ENCODE measurements around the gene OGFOD3.

Gene OGFOD3

DNA sequence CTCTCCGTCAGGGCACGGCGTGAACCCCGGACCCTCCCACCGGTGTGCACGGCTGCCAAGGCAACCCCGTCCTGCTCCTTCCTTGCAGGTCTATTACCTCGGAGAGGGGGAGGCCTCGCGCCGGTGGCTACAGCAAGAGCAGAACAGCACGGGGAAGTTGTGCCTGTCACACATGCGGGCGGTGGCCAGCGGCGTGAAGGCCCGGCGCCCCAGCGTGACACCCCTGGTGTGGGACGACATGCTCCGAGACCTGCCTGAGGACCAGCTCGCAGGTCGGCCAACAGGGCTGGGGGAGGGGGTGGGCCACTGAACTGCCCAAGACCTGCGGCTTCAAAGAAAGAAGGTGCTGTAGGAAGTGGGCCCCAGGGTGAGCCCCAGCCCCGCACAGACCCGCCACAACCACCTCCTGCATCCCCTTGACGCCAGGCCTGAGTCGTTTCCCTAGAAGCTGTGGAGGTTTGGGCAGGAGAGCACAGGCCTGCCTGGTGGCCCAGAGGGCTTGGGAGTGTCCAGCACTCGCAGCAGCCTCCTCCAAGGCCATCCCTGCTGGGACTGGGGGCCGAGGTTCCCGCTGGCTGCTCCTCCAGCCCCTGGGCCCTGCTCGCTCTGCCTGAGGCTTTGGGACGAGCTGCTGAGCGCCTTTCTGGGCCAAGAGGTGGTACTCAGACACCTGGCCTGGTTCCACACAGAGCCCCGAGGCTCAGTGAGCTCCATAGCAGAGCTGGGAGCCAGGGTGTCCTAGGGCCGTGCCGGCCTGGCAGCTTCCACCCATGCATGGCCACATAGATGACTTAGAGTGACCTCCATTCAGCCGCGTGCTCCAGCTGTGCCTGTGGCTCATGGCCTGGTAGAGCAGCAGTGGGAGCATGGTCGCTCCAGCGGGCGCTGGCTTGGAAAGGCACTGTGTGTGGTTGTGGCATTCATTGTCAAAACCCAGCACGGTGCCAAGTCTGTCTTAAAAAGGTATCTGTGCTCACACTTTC, 17.5 kb upstream of the OGFOD3 start:
- no peak for DNase-seq
- no peak for ATAC-seq (ENCODE audit: insufficient read depth, low read depth)
- Histone ChIP-seq H3K4me2 (ENCODE audit: insufficient read depth, low read length) (no peak overlapping the region), H3K4me3 (ENCODE audit: low read depth in 1 of 2, low read length in 2 of 2) (no peak overlapping the region), H3K27ac (ENCODE audit: low read length) (no peak overlapping the region), H3K9ac (ENCODE audit: low read depth, low read length) (no peak overlapping the region), H3K79me2 (ENCODE audit: insufficient read depth, low read length) (no peaks in the 10 kb centered on the region), H3K4me1 (ENCODE audit: insufficient read depth, low read length) (peaks cover 7% of the 10 kb centered on the region; the same call in 1 of the 2 replicates), H3K36me3 (ENCODE audit: insufficient read depth, low read length) (peaks cover 33% of the 10 kb centered on the region), H3K9me3 (ENCODE audit: insufficient read depth, low read length, severe bottlenecking) (no peaks in the 10 kb centered on the region), H3K27me3 (ENCODE audit: insufficient read depth, low read length, poor library complexity) (no peaks in the 10 kb centered on the region), H2AFZ (ENCODE audit: low read depth, low read length) (no peak overlapping the region), H4K20me1 (ENCODE audit: insufficient read depth, low read length) (peaks cover 7% of the 10 kb centered on the region; the same call in 1 of the 2 replicates)
- TF ChIP-seq, protein P1, sequence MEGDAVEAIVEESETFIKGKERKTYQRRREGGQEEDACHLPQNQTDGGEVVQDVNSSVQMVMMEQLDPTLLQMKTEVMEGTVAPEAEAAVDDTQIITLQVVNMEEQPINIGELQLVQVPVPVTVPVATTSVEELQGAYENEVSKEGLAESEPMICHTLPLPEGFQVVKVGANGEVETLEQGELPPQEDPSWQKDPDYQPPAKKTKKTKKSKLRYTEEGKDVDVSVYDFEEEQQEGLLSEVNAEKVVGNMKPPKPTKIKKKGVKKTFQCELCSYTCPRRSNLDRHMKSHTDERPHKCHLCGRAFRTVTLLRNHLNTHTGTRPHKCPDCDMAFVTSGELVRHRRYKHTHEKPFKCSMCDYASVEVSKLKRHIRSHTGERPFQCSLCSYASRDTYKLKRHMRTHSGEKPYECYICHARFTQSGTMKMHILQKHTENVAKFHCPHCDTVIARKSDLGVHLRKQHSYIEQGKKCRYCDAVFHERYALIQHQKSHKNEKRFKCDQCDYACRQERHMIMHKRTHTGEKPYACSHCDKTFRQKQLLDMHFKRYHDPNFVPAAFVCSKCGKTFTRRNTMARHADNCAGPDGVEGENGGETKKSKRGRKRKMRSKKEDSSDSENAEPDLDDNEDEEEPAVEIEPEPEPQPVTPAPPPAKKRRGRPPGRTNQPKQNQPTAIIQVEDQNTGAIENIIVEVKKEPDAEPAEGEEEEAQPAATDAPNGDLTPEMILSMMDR (IDR thresholded peaks at IDR 0.05; ENCODE audit: borderline replicate concordance, extremely low read depth, low read length, poor library complexity, severe bottlenecking): no peak
- no peak for TF ChIP-seq EZH2 (IDR thresholded peaks at IDR 0.05; ENCODE audit: borderline replicate concordance, low read depth, low read length, severe bottlenecking)

DNA sequence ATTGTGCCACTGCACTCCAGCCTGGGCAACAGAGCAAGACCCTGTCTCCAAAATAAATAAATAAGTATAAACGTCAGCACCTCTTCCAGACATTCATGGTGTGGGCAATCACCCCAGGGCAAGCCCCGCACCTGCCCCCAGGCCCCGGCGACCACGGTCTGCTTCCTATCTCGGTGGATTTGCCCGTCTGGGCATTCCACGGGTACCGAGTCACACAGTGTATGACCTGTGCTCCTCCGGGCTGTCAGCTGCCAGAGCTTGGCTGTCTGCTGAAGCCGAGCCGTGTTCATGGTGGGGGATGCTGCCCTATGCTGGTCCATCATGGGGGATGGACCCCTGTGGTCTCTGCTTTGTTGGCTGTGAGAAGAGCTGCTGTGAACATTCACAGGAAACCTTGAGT, 16.7 kb upstream of the OGFOD3 start:
- Histone ChIP-seq H3K27ac (ENCODE audit: low read length) (no peak overlapping the region), H3K9me3 (ENCODE audit: insufficient read depth, low read length, severe bottlenecking) (no peaks in the 10 kb centered on the region), H3K79me2 (ENCODE audit: insufficient read depth, low read length) (no peaks in the 10 kb centered on the region), H2AFZ (ENCODE audit: low read depth, low read length) (no peak overlapping the region), H3K36me3 (ENCODE audit: insufficient read depth, low read length) (peaks cover 33% of the 10 kb centered on the region), H3K4me2 (ENCODE audit: insufficient read depth, low read length) (no peak overlapping the region), H4K20me1 (ENCODE audit: insufficient read depth, low read length) (peaks cover 4% of the 10 kb centered on the region; the same call in 1 of the 2 replicates), H3K4me1 (ENCODE audit: insufficient read depth, low read length) (peaks cover 7% of the 10 kb centered on the region; the same call in 1 of the 2 replicates), H3K9ac (ENCODE audit: low read depth, low read length) (no peak overlapping the region), H3K4me3 (ENCODE audit: low read depth in 1 of 2, low read length in 2 of 2) (no peak overlapping the region), H3K27me3 (ENCODE audit: insufficient read depth, low read length, poor library complexity) (no peaks in the 10 kb centered on the region)
- no peak for TF ChIP-seq EZH2 (IDR thresholded peaks at IDR 0.05; ENCODE audit: borderline replicate concordance, low read depth, low read length, severe bottlenecking)
- TF ChIP-seq, protein P1 (IDR thresholded peaks at IDR 0.05; ENCODE audit: borderline replicate concordance, extremely low read depth, low read length, poor library complexity, severe bottlenecking): no peak
- ATAC-seq (ENCODE audit: insufficient read depth, low read depth): no peak
- DNase-seq: no peak

DNA sequence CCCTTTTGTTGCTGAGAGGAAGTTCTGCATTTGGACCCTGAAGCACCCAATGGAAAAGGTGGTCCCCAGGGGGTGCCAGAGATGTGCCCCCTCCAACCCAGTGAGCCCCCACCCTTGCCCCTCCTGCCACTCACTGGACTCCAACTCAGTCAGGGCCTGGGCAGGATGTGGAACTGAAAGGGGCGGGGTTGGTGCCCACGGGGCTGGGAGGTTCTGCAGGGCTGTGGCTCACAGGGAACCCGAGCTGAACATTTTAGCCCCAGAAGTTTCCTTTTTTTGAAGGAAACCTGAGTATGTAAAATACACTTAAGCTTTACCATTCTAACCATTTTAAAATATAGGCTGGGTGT, 15.8 kb upstream of the OGFOD3 start:
- H3K79me2 ChIP-seq (ENCODE audit: insufficient read depth, low read length): no peaks in the 10 kb centered on the region
- peak; percentile 45; the same call in 1 of the 3 replicates for ATAC-seq (ENCODE audit: insufficient read depth, low read depth)
- H3K4me3 ChIP-seq (ENCODE audit: low read depth in 1 of 2, low read length in 2 of 2): no peak overlapping the region
- no peaks in the 10 kb centered on the region for H3K27me3 ChIP-seq (ENCODE audit: insufficient read depth, low read length, poor library complexity)
- H3K9me3 ChIP-seq (ENCODE audit: insufficient read depth, low read length, severe bottlenecking): no peaks in the 10 kb centered on the region
- H2AFZ ChIP-seq (ENCODE audit: low read depth, low read length): no peak overlapping the region
- H3K9ac ChIP-seq (ENCODE audit: low read depth, low read length): no peak overlapping the region
- peaks cover 27% of the 10 kb centered on the region for H3K36me3 ChIP-seq (ENCODE audit: insufficient read depth, low read length)
- DNase-seq: peak; percentile 49
- TF ChIP-seq, protein P1 (IDR thresholded peaks at IDR 0.05; ENCODE audit: borderline replicate concordance, extremely low read depth, low read length, poor library complexity, severe bottlenecking): no peak
- no peak for TF ChIP-seq EZH2 (IDR thresholded peaks at IDR 0.05; ENCODE audit: borderline replicate concordance, low read depth, low read length, severe bottlenecking)
- no peak overlapping the region for H3K27ac ChIP-seq (ENCODE audit: low read length)
- H3K4me1 ChIP-seq (ENCODE audit: insufficient read depth, low read length): peaks cover 7% of the 10 kb centered on the region; the same call in 1 of the 2 replicates
- no peaks in the 10 kb centered on the region for H4K20me1 ChIP-seq (ENCODE audit: insufficient read depth, low read length)
- H3K4me2 ChIP-seq (ENCODE audit: insufficient read depth, low read length): no peak overlapping the region
